GM11168 (cell line): ENCODE results near the gene HPX.
"Not testable (repeated sequence)": the region's sequence is repeated elsewhere in the genome, so short reads cannot be mapped to it uniquely, and the experiment has no call there.

Source experiments
- in situ Hi-C: fragments of 300-500 bp; cut with MboI; formaldehyde crosslinking; loops from one replicate; pipeline ENCODE4 v1.12.0; 2022; ENCODE audit warnings: low sequenced_read_pairs; ENCODE audit not compliant: unreplicated experiment

The HPX gene

GRCh38 chr11:6393989-6394670 lies 46.7 kb downstream of the HPX start:
- in situ Hi-C loops = no loop called here

DNA sequence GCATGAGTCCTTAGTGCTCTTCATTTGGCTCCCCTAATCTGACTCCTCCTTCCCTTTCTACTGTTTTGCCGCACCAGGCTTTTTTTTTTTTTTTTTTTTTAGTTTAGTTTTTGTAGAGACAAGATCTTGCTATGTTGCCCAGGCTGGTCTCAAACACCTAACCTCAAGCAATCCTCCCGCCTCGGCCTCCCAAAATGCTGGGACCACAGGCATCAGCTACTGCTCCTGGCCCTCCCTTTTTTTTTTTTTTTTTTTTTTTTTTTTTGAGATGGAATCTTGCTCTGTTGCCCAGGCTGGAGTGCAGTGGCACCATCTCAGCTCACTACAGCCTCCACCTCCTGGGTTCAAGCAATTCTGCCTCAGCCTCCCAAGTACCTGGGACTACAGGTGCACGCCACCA lies 48.5 kb downstream of the HPX start:
- in situ Hi-C loops = not testable (repeated sequence)

DNA sequence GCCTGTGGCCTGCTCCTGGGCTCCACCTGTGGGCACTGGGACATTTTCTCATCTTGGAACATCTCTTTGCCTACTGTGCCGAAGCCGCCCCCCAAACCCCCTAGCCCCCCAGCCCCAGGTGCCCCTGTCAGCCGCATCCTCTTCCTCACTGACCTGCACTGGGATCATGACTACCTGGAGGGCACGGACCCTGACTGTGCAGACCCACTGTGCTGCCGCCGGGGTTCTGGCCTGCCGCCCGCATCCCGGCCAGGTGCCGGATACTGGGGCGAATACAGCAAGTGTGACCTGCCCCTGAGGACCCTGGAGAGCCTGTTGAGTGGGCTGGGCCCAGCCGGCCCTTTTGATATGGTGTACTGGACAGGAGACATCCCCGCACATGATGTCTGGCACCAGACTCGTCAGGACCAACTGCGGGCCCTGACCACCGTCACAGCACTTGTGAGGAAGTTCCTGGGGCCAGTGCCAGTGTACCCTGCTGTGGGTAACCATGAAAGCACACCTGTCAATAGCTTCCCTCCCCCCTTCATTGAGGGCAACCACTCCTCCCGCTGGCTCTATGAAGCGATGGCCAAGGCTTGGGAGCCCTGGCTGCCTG lies 49.2 kb downstream of the HPX start:
- in situ Hi-C loops = no loop called here

- in situ Hi-C loops = no loop called here
These were observed 49.9 kb downstream of the HPX start for GRCh38 chr11:6390718-6391469.

DNA sequence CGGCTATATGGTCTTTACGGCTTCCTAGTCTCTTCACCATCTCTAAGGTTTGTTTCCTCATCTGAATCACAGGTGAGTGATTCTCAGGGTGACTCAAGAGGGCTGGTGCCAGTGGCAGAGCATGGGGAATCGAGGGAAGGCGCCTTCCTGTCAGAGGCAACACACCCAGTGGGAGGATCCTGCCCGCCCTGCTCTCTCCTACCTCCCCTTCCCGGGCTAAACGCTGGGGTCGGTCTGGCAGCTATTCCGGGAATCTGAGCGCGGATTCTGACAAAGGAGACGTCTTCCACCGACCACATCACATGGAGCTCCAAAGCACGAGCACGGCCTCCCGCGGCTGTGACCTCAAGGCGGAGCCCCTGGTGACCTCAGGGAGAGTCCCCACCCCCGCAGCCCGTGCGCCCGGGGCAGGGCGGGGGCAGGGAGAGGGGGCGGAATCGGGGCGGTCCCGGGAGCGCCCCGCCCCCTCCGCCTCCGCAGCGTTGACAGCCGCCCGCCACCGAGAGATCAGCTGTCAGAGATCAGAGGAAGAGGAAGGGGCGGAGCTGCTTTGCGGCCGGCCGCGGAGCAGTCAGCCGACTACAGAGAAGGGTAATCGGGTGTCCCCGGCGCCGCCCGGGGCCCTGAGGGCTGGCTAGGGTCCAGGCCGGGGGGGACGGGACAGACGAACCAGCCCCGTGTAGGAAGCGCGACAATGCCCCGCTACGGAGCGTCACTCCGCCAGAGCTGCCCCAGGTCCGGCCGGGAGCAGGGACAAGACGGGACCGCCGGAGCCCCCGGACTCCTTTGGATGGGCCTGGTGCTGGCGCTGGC lies 50.7 kb downstream of the HPX start, which contains the start of gene SMPD1:
Gene SMPD1, plus strand, starts transcription at position 570 of the 813 bp plus-strand sequence. Its CDS starts 125 bp downstream, at position 695.
- in situ Hi-C loops = no loop called here

GRCh38 chr11:6388748-6389147 lies 52.0 kb downstream of the HPX start:
- in situ Hi-C loops = no loop called here

DNA sequence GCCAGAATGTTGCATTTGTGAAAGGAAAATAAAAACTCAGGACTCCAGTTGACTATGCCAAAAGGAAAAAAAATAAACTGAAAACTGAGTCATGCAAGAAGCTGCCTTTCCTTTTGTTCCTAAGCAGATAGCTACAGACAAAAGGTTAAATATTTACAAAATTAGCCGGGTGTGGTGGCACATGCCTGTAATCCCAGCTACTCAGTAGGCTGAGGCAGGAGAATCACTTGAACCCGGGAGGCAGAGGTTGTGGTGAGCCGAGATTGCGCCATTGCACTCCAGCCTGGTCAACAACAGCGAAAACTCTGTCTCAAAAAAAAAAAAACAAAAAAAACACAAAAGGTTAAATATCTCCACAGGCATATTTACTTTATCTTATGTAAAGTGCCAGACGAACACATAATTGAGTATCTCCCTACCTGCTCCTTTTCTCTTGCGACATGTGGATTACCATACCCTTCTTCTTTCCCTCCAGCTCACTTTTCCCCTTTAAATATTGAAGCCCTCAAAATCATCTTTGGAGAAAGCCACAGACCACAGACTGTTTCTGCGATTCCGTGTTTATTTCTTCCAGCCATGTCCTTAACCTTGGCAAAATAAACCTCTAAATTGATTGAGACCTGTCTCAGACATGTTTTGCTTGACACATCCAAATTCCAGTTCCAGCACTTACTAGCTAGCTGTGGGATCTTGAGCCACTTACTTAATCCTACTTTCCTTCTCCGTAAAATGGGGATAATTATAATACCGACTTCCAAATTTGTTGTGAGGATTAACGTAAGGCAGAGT lies 52.8 kb downstream of the HPX start:
- in situ Hi-C loops = no loop called here

DNA sequence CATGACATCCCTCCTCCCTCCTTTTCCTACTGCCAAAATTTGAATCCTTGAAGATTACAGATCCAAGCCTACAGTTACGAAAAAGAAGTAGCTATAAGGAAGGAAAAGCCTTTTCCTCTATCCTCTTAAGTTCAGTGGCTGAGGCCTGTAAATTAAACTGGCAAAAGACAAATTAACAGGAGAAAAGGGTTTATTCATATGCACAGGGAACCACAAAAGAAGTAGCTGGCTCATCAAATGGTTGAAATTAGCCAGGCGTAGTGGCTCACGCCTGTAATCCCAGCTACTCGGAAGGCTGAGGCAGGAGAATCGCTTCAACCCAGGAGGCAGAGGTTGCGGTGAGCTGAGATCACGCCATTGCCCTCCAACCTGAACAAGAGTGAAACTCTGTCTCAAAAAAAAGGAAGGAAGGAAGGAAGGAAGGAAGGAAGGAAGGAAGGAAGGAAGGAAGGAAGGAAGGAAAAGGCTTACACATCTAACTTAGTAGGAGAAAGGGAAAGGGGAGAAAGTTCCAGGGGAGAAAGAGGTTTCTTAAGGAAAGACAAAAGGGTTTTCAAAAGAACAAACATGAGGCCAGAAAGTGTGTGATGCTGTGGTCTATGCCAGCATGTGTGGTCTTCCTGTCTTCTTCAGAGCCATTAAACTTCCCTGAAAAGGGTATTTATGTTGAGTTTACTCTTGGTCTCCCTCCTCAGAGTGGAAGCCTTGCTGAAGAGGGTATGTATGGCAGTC lies 55.6 kb downstream of the HPX start:
- in situ Hi-C loops = no loop called here
